ENCODE measurements around the gene PALM.

PALM gene

DNA sequence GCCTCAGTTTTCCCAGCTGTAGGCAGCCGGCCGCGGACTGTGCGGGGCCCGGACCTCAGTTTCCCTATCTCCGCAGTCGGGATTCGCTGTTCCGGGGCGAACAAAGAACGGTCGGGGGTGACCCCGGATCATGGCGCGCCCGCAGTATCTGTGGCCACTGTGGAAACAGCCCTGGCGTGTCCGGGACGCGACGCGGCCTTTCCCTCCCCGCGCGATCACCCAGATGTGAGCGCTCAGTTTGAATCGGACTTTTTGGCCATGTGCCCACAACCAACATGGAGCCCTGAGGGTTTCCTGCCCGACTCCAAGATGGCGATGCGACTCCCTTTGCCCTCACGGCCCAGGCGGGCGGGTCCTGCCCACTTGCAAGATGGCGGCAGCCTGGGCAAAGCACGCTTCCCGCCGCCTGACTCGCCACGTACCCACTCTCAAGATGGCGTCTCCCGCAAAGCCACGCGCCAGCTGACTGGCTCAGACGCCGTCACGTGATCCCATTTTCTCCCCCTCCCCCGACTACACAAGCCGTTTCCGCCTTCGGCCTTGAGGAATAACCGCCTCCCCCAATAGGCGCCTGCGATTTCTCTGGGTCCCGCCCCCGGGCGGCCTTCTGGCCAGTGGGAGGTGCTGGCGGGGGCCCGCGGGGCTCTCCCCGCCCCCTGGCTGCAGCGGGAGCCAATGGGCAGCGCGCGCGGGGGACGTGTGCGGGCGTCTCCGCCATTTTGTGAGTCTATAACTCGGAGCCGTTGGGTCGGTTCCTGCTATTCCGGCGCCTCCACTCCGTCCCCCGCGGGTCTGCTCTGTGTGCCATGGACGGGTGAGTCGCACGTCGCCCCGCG lies 88.2 kb downstream of the PALM start, which contains the start of gene PTBP1:
Gene PTBP1 (plus strand): TSS at position 761 of the 836 bp plus-strand sequence. CDS start 46 bp downstream, at position 807.
- H3K9me3 Mint-ChIP-seq (ENCODE audit: low read depth): no peaks in the 10 kb centered on the region
- H3K27ac Mint-ChIP-seq: peak within 1 kb of the TSS; percentile 96
- H3K4me3 Mint-ChIP-seq: peak within 1 kb of the TSS; percentile 95
- H3K4me1 Mint-ChIP-seq (ENCODE audit: low read depth): peaks cover 25% of the 10 kb centered on the region
- peaks cover 7% of the 10 kb centered on the region for H3K36me3 Mint-ChIP-seq
- no peaks in the 10 kb centered on the region for H3K27me3 Mint-ChIP-seq

Data from activated naive CD8-positive, alpha-beta T cell (primary cell).